Uterus (tissue), 4 donors: ENCODE data around the gene CTRB1. TPM values are rescaled to one million over a fixed set of nuclear protein-coding genes. Genes with fewer than 3 reads are reported as not detected.

Experiments
- DNase-seq, 2 donors: peaks; one replicate each; pipeline ENCODE4 v3.0.0-alpha.2; 2019 to 2020
- H3K27ac ChIP-seq, 2 donors: fragments of 200-600 bp; sonication (generic); 1 replicate in 1 of 2; 2 replicates in 1 of 2; pipeline ENCODE4 v1.5.1; 2016 to 2018
- H3K27me3 ChIP-seq, 2 donors: fragments of 200-600 bp; sonication (generic); one replicate each; pipeline ENCODE4 v1.5.1; 2018 to 2019; ENCODE audit warnings: control low read depth in 1 of 2
- H3K36me3 ChIP-seq, 2 donors: fragments of 200-600 bp; sonication (generic); one replicate each; pipeline ENCODE4 v1.5.1; 2019; ENCODE audit warnings: control low read depth in 1 of 2
- H3K4me1 ChIP-seq, 2 donors: fragments of 200-600 bp; sonication (generic); one replicate each; pipeline ENCODE4 v1.5.1; 2018 to 2019; ENCODE audit warnings: control low read depth in 1 of 2
- H3K4me3 ChIP-seq, 2 donors: fragments of 200-600 bp; sonication (generic); 1 replicate in 1 of 2; 2 replicates in 1 of 2; pipeline ENCODE4 v1.5.1; 2018 to 2019; ENCODE audit warnings: mild to moderate bottlenecking in 1 of 2
- H3K9me3 ChIP-seq, 2 donors: fragments of 200-600 bp; sonication (generic); one replicate each; pipeline ENCODE4 v1.5.1; 2019; ENCODE audit warnings: control low read depth in 1 of 2
- CTCF ChIP-seq, 4 experiments: fragments of 200-600 bp in 2 of 4; fragments of 450-650 bp in 2 of 4; sonication (generic) in 2 of 4; IDR thresholded peaks; one replicate each; pipeline ENCODE4 v1.5.1; 2016 to 2019; ENCODE audit warnings: antibody characterized with exemption in 4 of 4, mild to moderate bottlenecking in 2 of 4, moderate library complexity in 1 of 4
- POLR2A ChIP-seq, 2 donors: fragments of 450-650 bp; IDR thresholded peaks; one replicate each; pipeline ENCODE4 v1.6.1; 2016; ENCODE audit warnings: antibody characterized with exemption in 2 of 2, mild to moderate bottlenecking in 1 of 2, moderate library complexity in 1 of 2
- intact Hi-C: fragments of 100-400 bp; cut with DNase I; formaldehyde crosslinking; loops from one replicate; pipeline ENCODE4 v1.15.1; 2023; ENCODE audit warnings: low total_unique reads
- total RNA-seq, 4 donors: library from RNA; depleted of rRNA in 3 of 4; stranded (reverse); fragments of >200 nt in 3 of 4; gene quantifications; one replicate each; pipeline versions ENCODE4 v1.1.0 to v1.2.4, GENCODE V29; 2014 to 2023
- donor health status: DM: yes; HTN: yes; CAD: no.

CTRB1 gene
- total RNA-seq, 4 donors from 2014 or later, result not detected

DNA sequence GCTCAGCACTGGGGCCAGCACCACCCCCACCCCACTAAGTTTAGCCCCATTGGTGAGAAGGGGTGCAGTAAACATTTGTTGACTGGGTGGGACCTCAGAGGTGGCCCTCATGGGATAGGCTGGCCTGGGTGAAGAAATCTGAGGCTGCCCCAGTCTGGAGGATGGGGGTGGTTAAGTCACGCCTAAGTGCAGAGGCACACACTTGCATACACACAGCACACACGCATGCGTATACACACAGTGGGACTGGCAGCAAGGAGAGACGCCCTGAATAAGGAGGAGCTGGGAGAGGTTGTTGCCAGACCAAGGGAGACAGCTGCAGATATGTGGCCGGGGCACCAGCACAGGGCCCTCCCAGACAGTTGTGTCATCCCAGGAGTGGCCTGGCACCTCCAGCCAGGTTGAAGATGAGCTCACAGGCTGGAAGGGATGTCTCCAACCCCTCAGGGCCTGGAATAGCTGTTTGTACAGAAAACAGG, 35.6 kb downstream of the CTRB1 start:
- H3K36me3 ChIP-seq, result no peaks in the 10 kb centered on the region
- H3K9me3 ChIP-seq, result no peaks in the 10 kb centered on the region
- intact Hi-C loops, result loop anchor here (5.0 kb wide), 1 partner anchor 133 kb away; no protein-coding TSS in a partner anchor
- H3K27ac ChIP-seq, result peak overlapping the region; percentile 82 to 97
- DNase-seq, result peak in 1 of 2 donors; percentile 33
- H3K27me3 ChIP-seq, result no peaks in the 10 kb centered on the region
- H3K4me1 ChIP-seq, result peaks cover 29 to 73% of the 10 kb centered on the region in 2 donors
- TF ChIP-seq CTCF (IDR thresholded peaks at IDR 0.05) (no peak), POLR2A (IDR thresholded peaks at IDR 0.05) (no peak)
- no peak overlapping the region for H3K4me3 ChIP-seq

DNA sequence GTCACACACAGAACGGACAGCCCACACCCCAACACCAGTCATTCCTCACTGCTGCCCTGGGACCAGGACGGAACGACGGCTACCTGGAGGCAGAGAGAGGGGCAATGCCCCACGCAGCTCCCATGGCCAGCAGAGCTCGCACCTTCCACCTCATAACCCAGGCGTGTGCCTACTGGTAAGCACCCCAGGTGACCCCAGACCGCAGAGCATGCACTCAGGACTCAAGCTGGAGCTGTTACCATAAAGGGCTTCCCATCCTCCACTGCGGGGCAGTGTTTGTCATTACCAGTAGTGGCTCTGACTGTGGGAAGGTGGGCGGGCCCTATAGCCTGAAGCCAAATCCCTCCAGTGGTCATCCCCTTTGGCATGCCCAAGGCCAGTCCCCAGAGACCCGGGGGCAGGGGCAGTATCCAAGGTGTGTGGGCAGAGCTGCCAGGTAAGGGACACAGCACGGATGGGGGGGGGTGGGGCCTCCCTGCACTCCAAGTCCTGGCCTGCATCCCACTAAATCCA, 37.3 kb downstream of the CTRB1 start:
- peak in 1 of 2 donors; percentile 45 for DNase-seq
- Histone ChIP-seq H3K36me3 (no peaks in the 10 kb centered on the region), H3K27me3 (no peaks in the 10 kb centered on the region), H3K27ac (peak overlapping the region; percentile 82 to 97), H3K4me3 (no peak overlapping the region), H3K9me3 (no peaks in the 10 kb centered on the region), H3K4me1 (peaks cover 24 to 59% of the 10 kb centered on the region in 2 donors)
- intact Hi-C loops, result no loop called here
- TF ChIP-seq CTCF (IDR thresholded peaks at IDR 0.05) (no peak), POLR2A (IDR thresholded peaks at IDR 0.05) (no peak)

GRCh38 chr16:75256696-75257343, 38.0 kb downstream of the CTRB1 start:
- no peaks in the 10 kb centered on the region for H3K36me3 ChIP-seq
- peak; percentile 55 to 62 for DNase-seq
- H3K27me3 ChIP-seq, result no peaks in the 10 kb centered on the region
- H3K4me3 ChIP-seq, result no peak overlapping the region
- H3K4me1 ChIP-seq, result peaks cover 24 to 59% of the 10 kb centered on the region in 2 donors
- peak overlapping the region; percentile 82 to 97 for H3K27ac ChIP-seq
- intact Hi-C loops, result no loop called here
- no peaks in the 10 kb centered on the region for H3K9me3 ChIP-seq
- TF ChIP-seq POLR2A (IDR thresholded peaks at IDR 0.05) (no peak), CTCF (IDR thresholded peaks at IDR 0.05) (no peak)

DNA sequence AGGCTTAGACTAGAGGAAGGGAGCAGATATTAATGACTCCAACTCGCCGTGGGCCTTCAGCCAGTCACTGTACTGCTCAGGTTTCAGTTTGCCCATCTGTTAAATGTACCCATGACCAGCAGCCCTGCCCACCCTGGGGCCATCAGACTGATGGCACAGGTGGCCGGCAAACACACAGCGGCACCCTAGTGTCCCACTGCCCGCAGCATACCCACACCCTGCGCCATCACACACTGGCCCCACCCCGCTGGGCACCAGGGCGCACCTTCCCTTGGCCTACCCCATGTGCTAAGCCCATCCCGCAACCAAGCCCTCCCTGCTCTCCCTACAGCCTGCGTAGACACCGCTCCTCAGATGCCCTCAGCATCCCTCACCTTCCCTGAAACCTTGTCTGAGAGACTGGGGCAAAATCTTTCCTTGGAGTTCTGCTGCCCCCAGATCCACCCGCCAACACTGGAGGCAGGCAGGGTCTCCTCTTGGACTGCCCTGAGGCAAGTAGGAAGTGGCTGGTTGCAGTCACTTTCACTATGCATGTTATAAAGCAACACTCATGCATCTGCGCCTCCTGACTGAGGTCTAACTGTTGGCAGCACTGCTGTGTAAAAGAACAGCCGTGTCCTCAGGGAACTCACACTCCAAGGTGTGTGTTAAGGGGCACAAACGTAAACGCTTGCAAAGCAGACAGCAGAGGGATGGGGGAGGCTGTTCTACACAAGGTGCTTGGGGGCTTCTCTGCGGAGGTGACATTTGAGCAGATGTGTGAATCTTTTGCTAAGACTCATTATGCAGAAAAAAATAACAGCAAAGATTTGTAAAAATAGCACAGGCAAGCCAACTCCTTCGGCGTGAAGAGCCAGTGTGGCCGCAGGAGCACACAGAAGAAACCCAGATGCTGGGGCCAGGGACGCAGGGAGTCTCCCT, 39.4 kb downstream of the CTRB1 start:
- peak overlapping the region; percentile 20 to 82 for H3K27ac ChIP-seq
- intact Hi-C loops, result no loop called here
- peaks cover 11 to 60% of the 10 kb centered on the region in 2 donors for H3K4me1 ChIP-seq
- H3K27me3 ChIP-seq, result no peaks in the 10 kb centered on the region
- H3K9me3 ChIP-seq, result no peaks in the 10 kb centered on the region
- no peak overlapping the region for H3K4me3 ChIP-seq
- no peaks in the 10 kb centered on the region for H3K36me3 ChIP-seq
- TF ChIP-seq POLR2A (IDR thresholded peaks at IDR 0.05) (no peak), CTCF (IDR thresholded peaks at IDR 0.05) (no peak)
- DNase-seq, result peak in 1 of 2 donors; percentile 14
